ELF-1 (cell line): ENCODE data around the gene ADAMTS3.

Experiments used
- DNase-seq: peaks from one replicate; pipeline ENCODE4 v3.0.0-alpha.2; 2016; ENCODE audit warnings: low read depth, low spot score

The ADAMTS3 gene

GRCh38 chr4:72351521-72351920 is 217.5 kb downstream of the ADAMTS3 start:
- DNase-seq = no peak

GRCh38 chr4:72348701-72349100 is 220.3 kb downstream of the ADAMTS3 start:
- DNase-seq = no peak

GRCh38 chr4:72344418-72344817 is 224.6 kb downstream of the ADAMTS3 start:
- no peak for DNase-seq

- no peak for DNase-seq
Observed at GRCh38 chr4:72341432-72341820, 227.6 kb downstream of the ADAMTS3 start.

- no peak for DNase-seq
Observed at GRCh38 chr4:72340803-72341431, 228.1 kb downstream of the ADAMTS3 start.

- no peak for DNase-seq
Observed at GRCh38 chr4:72338060-72338459, 231.0 kb downstream of the ADAMTS3 start.

- no peak for DNase-seq
Observed at GRCh38 chr4:72330381-72330780, 238.6 kb downstream of the ADAMTS3 start.

- no peak for DNase-seq
Observed at GRCh38 chr4:72326692-72327632, 242.1 kb downstream of the ADAMTS3 start.

GRCh38 chr4:72325215-72325614 is 243.8 kb downstream of the ADAMTS3 start:
- no peak for DNase-seq

GRCh38 chr4:72323227-72323626 is 245.8 kb downstream of the ADAMTS3 start:
- DNase-seq = no peak

- no peak for DNase-seq
Observed at GRCh38 chr4:72320223-72320948, 248.6 kb downstream of the ADAMTS3 start.

- no peak for DNase-seq
Observed at GRCh38 chr4:72319601-72320021, 249.4 kb downstream of the ADAMTS3 start.

- no peak for DNase-seq
Observed at GRCh38 chr4:72318421-72319170, 250.4 kb downstream of the ADAMTS3 start.

GRCh38 chr4:72314869-72315268 is 254.2 kb downstream of the ADAMTS3 start:
- DNase-seq = no peak

GRCh38 chr4:72313121-72313520 is 255.9 kb downstream of the ADAMTS3 start:
- no peak for DNase-seq

GRCh38 chr4:72312032-72312650 is 256.9 kb downstream of the ADAMTS3 start:
- peak; percentile 32 for DNase-seq

GRCh38 chr4:72311291-72311690 is 257.7 kb downstream of the ADAMTS3 start:
- DNase-seq = no peak

GRCh38 chr4:72305620-72306019 is 263.4 kb downstream of the ADAMTS3 start:
- DNase-seq = no peak

GRCh38 chr4:72305080-72305479 is 263.9 kb downstream of the ADAMTS3 start:
- DNase-seq = no peak

GRCh38 chr4:72302981-72303704 is 265.9 kb downstream of the ADAMTS3 start:
- DNase-seq = peak; percentile 82
